HG02642 (cell line): ENCODE data around the gene TIGD3.

ENCODE experiments used
- ATAC-seq: cut with Tn5 transposase; IDR thresholded peaks from one replicate; pipeline ENCODE4 v1.9.1; 2021; ENCODE audit warnings: mild to moderate bottlenecking; ENCODE audit not compliant: unreplicated experiment, poor library complexity

Gene TIGD3

DNA sequence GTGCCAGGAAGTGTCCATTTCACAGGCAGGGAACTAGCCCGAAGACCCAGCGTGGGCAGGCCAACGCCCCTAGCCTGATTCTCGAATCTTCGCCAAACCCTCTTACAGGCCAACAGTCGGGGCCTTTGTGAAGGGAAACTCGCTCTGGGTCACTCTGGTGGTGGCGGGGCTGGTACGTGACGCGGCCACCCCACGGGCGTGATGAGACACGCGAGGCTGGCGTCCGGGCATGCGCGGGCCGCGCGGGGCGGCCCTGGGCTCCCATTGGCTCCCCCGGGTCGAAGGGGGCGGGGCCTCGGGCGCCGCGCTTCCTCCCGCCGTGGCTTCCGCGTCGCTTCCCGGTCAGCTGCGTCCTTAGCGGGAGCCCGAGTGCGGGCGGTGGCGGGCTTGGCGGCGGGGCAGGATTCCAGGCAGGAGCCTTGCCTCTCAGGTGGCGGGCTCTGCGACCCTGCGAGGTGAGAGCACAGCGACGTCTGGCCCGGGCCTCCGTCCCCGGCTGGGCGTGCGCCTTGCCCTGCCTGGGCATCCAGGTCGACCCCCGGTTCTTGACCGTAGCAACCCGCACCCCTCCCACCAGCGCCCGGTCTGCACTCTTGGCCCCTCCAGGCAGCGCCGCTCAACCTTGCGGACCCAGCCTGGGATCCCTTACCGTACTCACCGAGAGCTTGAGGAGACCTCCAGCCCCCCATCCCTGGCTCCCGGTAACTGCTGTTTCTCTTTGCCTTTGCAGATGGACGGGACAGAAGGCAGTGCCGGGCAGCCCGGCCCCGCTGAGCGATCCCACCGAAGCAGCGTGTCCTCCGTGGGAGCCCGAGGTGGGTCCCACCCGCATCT is 32.0 kb downstream of the TIGD3 start, which contains the start of gene FRMD8:
FRMD8 (plus strand) TSS at position 331 of the 834 bp plus-strand sequence; CDS start at position 731, 400 bp downstream.
- ATAC-seq, result peak; percentile 50

- ATAC-seq, result no peak
Measured at GRCh38 chr11:65388731-65389130, 34.2 kb downstream of the TIGD3 start.

DNA sequence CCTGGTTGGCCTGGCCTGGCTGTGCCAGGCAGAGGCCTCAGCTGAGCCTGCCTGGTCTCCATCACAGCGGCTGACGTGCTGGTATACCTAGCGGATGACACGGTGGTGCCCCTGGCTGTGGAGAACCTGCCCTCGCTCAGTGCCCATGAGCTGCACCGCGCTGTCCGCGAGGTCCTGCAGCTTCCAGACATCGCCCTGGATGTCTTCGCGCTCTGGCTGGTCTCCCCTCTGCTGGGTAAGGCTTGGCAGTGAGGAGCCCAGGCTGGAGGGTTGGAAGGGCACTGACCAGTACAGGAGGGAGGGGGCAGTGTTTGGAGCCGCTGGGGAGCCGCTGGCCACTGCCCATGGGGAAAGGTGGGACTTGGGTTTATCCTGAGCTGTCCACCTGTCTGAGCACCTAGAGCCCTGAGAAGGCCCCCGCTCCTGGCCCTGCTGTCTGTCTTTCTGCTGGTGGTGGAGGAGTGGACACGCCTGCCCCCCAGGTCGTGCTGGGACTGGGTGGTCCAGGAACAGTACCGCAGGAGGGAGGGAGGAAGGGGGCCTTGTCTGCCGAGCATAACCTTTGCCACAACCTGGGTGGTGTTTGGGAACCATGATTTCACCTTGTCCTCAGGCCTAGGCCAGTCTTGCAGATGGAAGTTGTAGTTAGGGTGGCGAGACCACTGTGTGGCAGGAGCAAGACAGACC is 34.9 kb downstream of the TIGD3 start:
- ATAC-seq, result no peak

DNA sequence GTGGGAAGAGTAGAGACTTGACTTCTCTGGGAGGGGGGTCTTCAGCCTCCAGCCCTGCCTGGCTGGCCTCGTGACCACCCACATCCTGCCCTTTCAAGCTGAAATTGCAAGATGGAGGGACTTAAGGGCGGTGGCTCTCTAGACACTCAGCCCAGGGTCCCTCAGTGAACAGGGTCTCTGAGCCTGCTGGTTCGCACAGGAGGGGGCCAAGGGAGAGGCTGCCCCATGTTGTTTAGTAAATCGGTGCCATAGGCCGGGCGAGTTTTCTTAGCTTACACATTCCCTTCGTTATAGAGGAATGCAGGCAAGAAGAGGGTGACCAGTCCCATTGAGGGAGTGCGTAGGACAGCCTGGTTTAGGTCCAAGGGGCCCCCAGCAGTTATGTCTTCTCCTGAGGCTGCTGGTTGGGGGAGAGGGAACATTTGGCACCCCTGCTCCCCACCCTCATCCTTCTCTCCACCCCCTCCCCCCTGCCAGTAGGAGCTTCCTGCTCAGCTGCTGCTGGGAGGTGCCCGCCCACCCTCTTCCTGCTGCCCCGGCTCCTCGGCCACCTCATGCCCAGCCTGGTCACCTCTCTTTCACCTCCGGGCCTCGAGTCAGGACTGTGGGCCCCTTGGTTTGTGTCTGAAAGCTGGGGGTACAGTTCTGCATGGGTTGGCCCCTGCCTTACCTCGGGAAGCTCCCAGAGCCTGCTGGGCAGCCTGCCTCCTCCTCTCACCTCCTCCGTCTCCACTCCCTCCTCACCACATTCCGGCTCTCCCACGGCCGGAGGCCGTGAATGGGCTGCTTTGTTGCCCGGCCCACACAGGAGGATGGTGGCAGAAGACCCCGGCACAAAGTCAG is 35.8 kb downstream of the TIGD3 start:
- ATAC-seq, result no peak

- ATAC-seq, result no peak
Measured at GRCh38 chr11:65390996-65391395, 36.4 kb downstream of the TIGD3 start.

DNA sequence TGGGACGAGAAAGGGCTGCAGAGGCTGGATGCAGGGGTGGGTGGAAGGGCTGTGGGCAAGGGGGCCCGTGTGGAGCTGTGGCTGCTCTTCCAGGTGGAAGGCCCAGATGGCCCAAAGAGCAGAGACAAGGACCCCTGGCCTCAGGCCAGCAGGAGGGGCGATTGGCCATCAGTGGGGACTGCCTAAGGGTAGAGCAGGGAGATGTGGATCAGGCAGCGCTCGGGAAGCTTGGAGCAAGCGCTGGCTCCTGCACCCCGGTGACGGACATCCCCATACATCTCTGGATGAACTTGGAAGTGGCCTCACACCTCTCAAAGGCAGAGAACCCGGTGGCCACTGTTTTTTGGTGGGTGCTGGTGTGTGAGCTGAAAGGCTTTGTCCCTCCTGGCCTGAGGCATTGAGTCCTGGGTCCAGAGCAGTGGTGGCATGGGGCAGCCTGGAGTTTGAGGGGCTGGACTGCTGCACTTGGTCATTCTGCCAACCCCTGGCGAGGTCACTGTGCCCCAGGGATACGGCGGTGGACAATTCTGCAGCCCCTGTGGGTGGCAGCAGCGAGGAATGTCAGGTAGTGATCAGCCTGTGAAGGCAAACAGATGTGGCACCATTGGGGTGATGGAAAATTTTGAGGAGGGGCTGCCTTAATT is 37.8 kb downstream of the TIGD3 start:
- no peak for ATAC-seq

DNA sequence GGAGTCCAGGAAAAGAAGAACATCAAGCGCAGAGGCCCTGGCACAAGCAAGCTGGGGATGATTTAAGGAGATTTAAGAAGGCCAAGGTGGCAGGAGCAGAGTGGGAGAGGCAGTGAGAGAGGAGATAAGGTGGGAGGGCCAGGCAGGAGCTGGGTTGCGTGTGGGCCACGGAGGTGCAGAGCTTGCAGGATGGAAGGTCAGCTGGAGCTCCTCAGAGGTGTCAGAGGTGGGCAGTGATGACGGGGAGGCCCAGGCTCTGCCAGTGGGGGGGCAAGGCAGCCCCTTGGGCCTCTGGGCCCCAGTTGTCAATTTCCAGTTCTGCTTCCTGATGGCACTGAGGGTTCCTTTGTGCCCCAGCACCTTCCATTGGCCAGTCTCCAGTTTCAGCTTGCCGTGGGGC is 38.3 kb downstream of the TIGD3 start:
- ATAC-seq, result no peak

GRCh38 chr11:65393513-65394079 is 39.0 kb downstream of the TIGD3 start:
- ATAC-seq, result no peak

DNA sequence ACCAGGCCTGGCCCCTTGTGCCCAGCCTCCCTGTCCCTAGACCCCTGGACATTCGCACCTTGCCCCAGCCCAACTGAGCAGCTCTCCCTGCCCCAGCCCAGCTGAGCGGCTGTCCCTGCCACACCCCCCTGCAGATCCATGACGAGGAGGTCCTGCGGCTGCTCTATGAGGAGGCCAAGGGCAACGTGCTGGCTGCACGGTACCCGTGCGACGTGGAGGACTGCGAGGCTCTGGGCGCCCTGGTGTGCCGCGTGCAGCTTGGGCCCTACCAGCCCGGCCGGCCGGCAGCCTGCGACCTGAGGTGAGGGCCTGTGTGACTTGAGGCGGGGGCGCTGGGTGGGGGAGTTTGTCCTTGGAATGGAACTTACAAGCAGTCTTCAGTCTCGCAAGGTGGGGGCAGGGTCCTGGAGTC is 39.6 kb downstream of the TIGD3 start:
- ATAC-seq, result no peak

- ATAC-seq, result no peak
Measured at GRCh38 chr11:65395961-65396530, 41.5 kb downstream of the TIGD3 start.

DNA sequence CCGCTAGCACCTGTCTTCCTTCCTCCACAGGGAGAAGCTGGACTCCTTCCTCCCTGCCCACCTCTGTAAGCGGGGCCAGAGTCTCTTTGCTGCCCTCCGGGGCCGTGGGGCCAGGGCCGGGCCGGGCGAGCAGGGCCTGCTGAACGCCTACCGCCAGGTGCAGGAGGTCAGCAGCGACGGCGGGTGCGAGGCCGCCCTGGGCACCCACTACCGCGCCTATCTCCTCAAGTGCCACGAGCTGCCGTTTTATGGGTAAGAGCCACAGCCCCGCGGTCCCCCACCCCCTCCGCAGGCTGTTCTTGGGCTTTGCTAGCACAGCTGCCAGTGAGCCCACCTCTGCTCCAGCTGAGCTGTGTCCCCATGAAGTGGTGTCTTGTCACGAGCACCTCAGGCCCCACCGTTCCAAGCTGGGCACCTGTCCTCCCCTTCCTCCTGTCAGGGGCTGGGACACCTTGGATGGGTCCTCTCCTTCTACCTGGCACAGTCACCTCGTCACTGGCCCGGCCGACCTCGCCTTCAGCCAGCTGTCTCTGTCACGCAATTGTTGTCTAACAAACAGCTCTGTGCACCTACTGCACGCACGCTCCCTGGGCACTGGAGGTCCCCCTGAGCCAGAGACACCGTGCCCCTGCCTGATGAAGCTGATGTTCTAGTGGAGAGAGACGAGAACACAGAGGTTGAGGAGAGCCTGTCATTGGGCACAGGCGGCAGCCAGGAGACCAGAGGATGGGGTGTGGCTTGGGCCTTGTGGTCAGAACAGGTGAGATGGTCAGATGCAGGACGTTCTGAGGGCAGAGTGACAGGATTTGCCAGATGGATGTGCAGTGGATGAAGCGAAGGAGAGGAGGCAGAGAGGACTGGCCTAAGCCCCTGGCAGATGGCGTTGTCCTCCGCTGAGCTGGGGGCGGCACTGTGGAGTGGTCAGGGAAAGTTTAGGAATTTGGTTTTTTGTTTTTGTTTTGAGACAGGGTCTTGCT is 42.5 kb downstream of the TIGD3 start:
- no peak for ATAC-seq

DNA sequence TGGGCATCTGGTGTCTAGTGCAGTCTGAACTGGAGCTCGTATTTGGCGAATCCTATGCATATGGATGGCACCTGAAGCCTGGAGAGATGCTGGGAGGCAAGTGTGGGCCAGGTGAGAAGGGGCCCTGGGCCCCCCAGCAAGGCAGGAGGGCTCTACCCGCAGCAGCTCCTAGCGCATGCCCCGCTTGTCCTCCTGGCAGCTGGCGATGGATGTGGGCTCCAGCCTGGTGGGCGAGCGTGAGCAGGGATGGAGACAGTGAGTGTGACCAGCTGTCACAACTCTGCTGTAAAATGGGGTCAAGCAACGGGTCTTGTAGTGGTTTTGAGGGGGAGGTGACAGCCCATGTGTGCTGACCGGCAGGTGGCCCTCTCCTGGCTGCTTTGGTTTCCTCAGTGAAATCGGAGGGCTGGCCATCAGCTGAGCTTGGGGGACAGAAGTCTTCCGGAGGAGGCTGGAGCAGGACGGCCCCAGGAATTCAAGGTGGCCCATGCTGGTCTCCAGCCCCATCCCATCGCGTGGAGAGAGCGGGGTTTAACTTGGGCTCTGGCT is 43.9 kb downstream of the TIGD3 start:
- ATAC-seq, result no peak

GRCh38 chr11:65399249-65399648 is 44.7 kb downstream of the TIGD3 start:
- ATAC-seq, result no peak

DNA sequence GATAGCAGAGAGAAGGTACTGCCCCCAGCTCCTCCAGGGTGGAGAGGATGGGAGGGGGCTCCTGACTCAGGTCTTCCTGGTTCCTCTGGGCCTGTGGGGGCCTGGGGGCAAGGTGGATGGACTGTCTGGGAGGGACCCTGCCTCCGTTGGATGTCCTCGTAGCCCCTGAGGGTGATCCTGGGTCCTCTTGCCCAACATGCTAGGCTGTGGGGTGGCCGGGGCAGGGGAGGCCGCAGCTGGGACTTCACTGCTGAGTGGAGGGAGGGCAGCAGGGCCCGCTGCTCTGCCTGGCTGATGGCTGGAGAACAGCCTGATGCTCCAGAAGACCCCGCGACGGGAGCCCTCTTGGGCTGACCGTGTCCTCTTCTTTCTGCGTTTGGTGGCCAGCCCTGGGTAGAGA is 45.3 kb downstream of the TIGD3 start:
- no peak for ATAC-seq

DNA sequence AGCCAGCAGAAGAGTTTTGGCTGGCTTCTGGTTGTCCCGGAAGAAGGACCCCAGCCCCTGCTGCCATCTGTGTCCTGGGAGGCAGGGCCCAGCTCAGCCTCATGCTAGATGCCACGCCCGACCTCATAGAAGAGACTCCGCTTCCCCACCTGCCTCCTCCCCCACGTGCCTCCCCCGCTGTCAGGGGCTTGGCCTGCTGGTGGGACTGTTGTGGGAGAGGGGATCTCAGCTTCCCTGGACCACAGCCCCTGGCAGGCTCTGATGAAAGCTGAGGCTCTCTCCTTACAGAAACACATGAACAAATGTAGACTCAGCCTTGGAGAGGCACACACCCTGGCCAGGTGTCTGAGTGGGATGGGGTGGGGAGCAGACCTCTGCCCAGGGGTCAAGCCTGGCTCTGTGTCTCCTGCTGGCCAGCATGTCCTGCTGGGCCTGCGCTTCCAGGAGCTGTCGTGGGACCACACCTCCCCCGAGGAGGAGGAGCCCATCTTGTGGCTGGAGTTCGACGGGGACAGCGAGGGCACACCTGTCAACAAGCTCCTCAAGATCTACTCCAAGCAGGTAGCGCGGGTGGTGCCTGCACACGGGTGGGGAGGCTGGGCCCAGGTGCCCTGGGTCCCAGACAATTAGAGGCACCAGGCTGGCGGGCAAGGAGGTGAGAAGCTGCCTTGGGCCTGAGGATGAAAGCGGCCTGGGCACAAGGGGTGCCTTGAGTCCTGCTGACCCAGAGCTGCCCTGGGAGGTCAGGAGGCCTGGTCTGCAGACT is 45.9 kb downstream of the TIGD3 start:
- no peak for ATAC-seq

DNA sequence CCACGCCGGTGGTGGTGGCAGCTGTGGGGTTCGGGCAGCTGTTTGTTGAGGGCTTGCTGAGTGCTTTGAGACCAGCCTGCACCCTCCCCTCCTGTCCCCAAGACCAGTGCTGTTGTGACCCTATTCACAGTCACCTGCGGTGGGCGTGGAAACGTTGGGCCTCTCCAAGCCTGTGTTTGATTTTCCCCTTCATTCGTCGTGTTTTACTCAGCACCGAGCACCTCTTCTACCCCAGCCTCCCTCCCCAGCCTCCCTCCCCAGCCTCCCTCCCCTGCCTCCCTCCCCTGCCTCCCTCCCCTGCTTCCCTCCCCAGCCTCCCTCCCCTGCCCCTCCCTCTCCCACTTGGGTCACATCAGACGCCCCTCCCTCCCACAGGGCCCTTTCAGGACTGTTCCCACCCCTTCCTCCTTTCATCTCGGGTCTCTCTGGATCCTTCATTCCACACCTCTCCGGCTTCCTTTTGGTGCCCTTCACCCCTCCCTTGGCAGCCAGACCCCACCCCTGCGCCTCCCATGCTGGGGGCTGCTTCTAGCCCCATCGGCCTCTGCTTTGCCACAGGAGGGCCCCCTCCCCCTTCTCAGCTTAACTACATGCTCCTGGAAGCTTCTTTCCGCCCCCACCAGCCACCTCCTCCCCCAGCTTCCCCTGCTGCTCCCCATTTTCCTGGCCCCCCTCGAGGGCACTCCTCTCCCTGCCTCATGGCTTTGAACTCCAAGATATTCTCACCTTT is 46.7 kb downstream of the TIGD3 start:
- ATAC-seq, result no peak

- no peak for ATAC-seq
Measured at GRCh38 chr11:65401803-65402248, 47.3 kb downstream of the TIGD3 start.
